Type B pancreatic cell (in vitro differentiated cells): ENCODE data around the gene NOX5. TPM values are rescaled to one million over a fixed set of nuclear protein-coding genes. Genes with fewer than 3 reads are reported as not detected.

Experiments
- DNase-seq: peaks from one replicate; pipeline ENCODE4 v3.0.0; 2021; ENCODE audit warnings: mixed read lengths; ENCODE audit not compliant: unreplicated experiment; ENCODE audit errors: extremely low spot score
- H3K27ac Mint-ChIP-seq: 2 replicates; pipeline ENCODE4 v1.8.0; 2021; ENCODE audit warnings: mild to moderate bottlenecking, mixed read lengths
- H3K27me3 Mint-ChIP-seq: 2 replicates; pipeline ENCODE4 v1.8.0; 2021; ENCODE audit warnings: mixed read lengths
- H3K36me3 Mint-ChIP-seq: 2 replicates; pipeline ENCODE4 v1.8.0; 2021; ENCODE audit warnings: mixed read lengths
- H3K4me1 Mint-ChIP-seq: one replicate; pipeline ENCODE4 v1.8.0; 2021; ENCODE audit warnings: mixed read lengths; ENCODE audit not compliant: unreplicated experiment
- H3K4me3 Mint-ChIP-seq: 2 replicates; pipeline ENCODE4 v1.8.0; 2021; ENCODE audit warnings: mild to moderate bottlenecking, mixed read lengths
- H3K9me3 Mint-ChIP-seq: 2 replicates; pipeline ENCODE4 v1.8.0; 2021; ENCODE audit warnings: mixed read lengths
- total RNA-seq: library from RNA; stranded (reverse); gene quantifications from 2 replicates; pipeline ENCODE4 v1.2.1, GENCODE V29; 2021; ENCODE audit warnings: low replicate concordance
- TF ChIP-seq, protein P1 (sequence below): fragments of 200-600 bp; sonication (generic); conservative IDR thresholded peaks from 2 replicates; pipeline ENCODE4 v1.5.0; 2021; ENCODE audit warnings: antibody characterized with exemption, mild to moderate bottlenecking

Gene NOX5
- total RNA-seq, 1 donor from 2014 or later = not detected

DNA sequence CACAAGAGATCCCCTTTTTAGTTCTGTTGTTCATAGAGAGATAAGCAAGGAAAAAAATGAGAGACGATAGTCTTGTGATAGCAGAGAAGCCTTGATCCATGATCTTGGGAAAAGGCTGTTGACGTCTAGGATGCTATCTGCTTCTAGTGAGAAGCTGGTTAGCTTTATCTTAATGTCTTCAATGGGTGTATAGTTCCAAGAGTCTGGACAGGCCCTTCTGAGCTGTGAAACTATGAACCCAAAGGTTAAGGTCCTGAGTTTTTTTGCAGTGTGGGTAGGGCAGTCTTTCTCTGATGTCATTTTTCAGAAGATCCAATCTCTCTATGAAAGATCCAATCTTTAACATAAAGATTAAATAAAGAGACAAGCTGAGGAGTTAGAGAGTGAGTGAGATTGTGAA lies 10.5 kb upstream of the NOX5 start:
- no peaks in the 10 kb centered on the region for H3K27me3 Mint-ChIP-seq
- H3K4me3 Mint-ChIP-seq = no peak overlapping the region
- DNase-seq = no peak
- H3K36me3 Mint-ChIP-seq = peaks cover 4% of the 10 kb centered on the region
- TF ChIP-seq, protein P1, sequence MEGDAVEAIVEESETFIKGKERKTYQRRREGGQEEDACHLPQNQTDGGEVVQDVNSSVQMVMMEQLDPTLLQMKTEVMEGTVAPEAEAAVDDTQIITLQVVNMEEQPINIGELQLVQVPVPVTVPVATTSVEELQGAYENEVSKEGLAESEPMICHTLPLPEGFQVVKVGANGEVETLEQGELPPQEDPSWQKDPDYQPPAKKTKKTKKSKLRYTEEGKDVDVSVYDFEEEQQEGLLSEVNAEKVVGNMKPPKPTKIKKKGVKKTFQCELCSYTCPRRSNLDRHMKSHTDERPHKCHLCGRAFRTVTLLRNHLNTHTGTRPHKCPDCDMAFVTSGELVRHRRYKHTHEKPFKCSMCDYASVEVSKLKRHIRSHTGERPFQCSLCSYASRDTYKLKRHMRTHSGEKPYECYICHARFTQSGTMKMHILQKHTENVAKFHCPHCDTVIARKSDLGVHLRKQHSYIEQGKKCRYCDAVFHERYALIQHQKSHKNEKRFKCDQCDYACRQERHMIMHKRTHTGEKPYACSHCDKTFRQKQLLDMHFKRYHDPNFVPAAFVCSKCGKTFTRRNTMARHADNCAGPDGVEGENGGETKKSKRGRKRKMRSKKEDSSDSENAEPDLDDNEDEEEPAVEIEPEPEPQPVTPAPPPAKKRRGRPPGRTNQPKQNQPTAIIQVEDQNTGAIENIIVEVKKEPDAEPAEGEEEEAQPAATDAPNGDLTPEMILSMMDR = no peak
- peaks cover 5% of the 10 kb centered on the region for H3K9me3 Mint-ChIP-seq
- H3K27ac Mint-ChIP-seq = no peak overlapping the region
- H3K4me1 Mint-ChIP-seq = peaks cover 5% of the 10 kb centered on the region

DNA sequence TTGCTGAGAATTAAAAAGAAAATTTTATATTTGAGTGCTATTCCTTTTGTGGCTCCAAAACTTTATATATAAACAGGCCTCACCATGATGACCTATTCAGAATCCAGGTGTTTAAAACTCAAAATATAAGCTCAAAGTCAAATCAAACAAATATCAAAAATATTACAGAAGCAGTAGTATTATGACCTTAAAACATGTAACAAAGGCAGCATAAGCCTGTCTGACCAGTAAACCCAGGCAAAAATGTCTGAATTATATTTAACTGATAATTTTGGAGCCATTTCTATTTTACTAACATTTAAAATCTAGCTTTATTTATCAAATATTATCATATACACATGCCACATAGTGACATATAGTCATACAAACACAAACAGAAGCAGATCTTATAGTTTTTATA lies 6.4 kb upstream of the NOX5 start:
- Mint-ChIP-seq H3K4me1 (no peaks in the 10 kb centered on the region), H3K9me3 (peaks cover 3% of the 10 kb centered on the region), H3K4me3 (no peak overlapping the region), H3K27me3 (no peaks in the 10 kb centered on the region), H3K36me3 (peaks cover 4% of the 10 kb centered on the region), H3K27ac (no peak overlapping the region)
- TF ChIP-seq, protein P1 = no peak
- no peak for DNase-seq

DNA sequence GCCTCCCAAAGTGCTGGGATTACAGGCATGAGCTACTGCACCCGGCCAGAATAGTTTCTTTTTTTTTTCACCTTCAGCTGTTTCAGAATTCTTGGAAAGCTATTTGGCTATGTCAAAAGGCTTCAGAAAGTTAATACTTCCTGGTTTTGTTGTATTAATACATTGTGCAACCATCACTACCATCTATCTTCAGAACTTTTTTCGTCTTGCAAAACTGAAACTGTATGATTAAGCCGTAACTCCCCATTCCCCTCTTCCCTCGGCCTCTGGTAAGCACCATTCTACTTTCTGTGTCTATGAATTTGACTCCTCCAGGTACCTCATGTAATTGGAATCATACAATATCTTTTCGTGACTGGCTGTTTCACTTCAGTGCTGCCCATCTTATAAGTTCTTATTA lies 5.2 kb upstream of the NOX5 start:
- peaks cover 3% of the 10 kb centered on the region for H3K9me3 Mint-ChIP-seq
- no peaks in the 10 kb centered on the region for H3K4me1 Mint-ChIP-seq
- no peak overlapping the region for H3K4me3 Mint-ChIP-seq

DNA sequence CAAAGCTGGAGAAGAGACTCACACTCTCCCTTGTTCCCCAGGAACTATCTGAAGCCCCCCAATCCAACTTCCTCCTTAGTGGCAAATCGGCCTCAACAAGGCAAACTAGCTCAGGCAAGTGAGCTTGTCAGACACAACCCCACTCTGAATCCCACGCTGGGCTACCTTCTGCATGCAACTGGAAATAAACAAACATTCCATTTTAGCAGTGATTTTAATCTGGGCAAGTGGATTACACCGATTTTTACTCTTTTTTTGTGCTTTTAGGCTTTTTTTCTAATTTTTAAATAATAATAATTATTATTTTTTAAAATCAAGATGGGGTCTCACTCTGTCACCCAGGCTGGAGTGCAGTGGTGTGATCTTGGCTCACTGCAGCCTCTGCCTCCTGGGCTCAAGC lies 2.9 kb upstream of the NOX5 start:
- no peak overlapping the region for H3K27ac Mint-ChIP-seq
- no peaks in the 10 kb centered on the region for H3K36me3 Mint-ChIP-seq
- no peak for DNase-seq
- H3K4me3 Mint-ChIP-seq = no peak overlapping the region
- TF ChIP-seq, protein P1 = no peak
- H3K9me3 Mint-ChIP-seq = no peaks in the 10 kb centered on the region
- H3K4me1 Mint-ChIP-seq = no peaks in the 10 kb centered on the region
- H3K27me3 Mint-ChIP-seq = peaks cover 7% of the 10 kb centered on the region

More for the DNA sequence above, 5.2 kb upstream of the NOX5 start:
- no peak overlapping the region for H3K27ac Mint-ChIP-seq
- DNase-seq = no peak
- peaks cover 4% of the 10 kb centered on the region for H3K36me3 Mint-ChIP-seq
- no peaks in the 10 kb centered on the region for H3K27me3 Mint-ChIP-seq
- TF ChIP-seq, protein P1 = no peak

DNA sequence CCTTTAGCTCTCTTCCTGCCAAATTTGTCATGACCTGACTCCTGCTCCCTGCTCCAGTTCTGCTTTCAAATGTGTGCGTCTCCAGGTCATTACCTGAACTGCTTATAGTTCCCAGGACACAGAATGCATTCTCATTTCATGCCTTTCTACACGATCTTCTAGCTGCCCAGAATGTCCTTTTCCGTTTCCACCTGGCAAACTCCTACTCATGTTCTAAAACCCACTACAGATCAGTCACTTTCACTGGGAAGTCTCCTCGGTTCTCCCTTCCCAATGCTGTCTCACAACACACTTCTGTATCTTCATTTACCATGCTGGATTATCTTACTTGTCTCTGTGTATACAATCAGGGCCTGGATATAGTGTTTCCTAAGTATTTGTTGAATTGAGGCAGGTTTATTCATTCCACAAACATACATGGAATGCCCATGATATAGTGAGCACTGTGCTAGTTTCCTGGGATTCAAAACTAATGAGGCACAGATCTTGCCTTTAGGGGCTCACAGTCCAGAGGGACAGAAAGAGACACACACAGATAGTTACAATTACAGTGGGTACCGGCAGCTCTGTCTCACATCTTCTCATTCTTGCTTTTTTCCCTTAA lies 1.6 kb upstream of the NOX5 start:
- no peaks in the 10 kb centered on the region for H3K36me3 Mint-ChIP-seq
- no peaks in the 10 kb centered on the region for H3K4me1 Mint-ChIP-seq
- H3K9me3 Mint-ChIP-seq = no peaks in the 10 kb centered on the region
- TF ChIP-seq, protein P1 = no peak
- peaks cover 7% of the 10 kb centered on the region for H3K27me3 Mint-ChIP-seq
- H3K27ac Mint-ChIP-seq = no peak overlapping the region
- no peak for DNase-seq
- H3K4me3 Mint-ChIP-seq = no peak overlapping the region
